SW 1271 (cell line): ENCODE data around the gene BMPR1B.
"Not testable (repeated sequence)": the region's sequence is repeated elsewhere in the genome, so short reads cannot be mapped to it uniquely, and the experiment has no call there.

ENCODE experiments used
- DNase-seq, 2 experiments: peaks; one replicate each; lab custom pipeline; 2025; lab: John Stamatoyannopoulos, UW

Gene BMPR1B

GRCh38 chr4:94833394-94833793 is 75.6 kb downstream of the BMPR1B start:
- DNase-seq, result no peak

- DNase-seq, result no peak
These were observed 76.7 kb downstream of the BMPR1B start for GRCh38 chr4:94834501-94834900.

- DNase-seq, result not testable (repeated sequence)
These were observed 83.6 kb downstream of the BMPR1B start for GRCh38 chr4:94841166-94841863.

- no peak for DNase-seq
These were observed 84.1 kb downstream of the BMPR1B start for GRCh38 chr4:94841864-94842221.

GRCh38 chr4:94843216-94843615 is 85.5 kb downstream of the BMPR1B start:
- no peak for DNase-seq

- DNase-seq, result no peak
These were observed 90.6 kb downstream of the BMPR1B start for GRCh38 chr4:94848326-94848725.

- DNase-seq, result no peak
These were observed 92.1 kb downstream of the BMPR1B start for GRCh38 chr4:94849901-94850300.

- no peak for DNase-seq
These were observed 94.9 kb downstream of the BMPR1B start for GRCh38 chr4:94852616-94853015.

GRCh38 chr4:94856030-94856429 is 98.3 kb downstream of the BMPR1B start:
- DNase-seq, result no peak

GRCh38 chr4:94870146-94870545 is 112.4 kb downstream of the BMPR1B start:
- no peak for DNase-seq

- no peak for DNase-seq
These were observed 114.0 kb downstream of the BMPR1B start for GRCh38 chr4:94871644-94872305.

- no peak for DNase-seq
These were observed 120.2 kb downstream of the BMPR1B start for GRCh38 chr4:94877973-94878372.

- DNase-seq, result no peak
These were observed 123.2 kb downstream of the BMPR1B start for GRCh38 chr4:94880956-94881355.

- no peak for DNase-seq
These were observed 125.0 kb downstream of the BMPR1B start for GRCh38 chr4:94882756-94883155.

GRCh38 chr4:94887027-94887426 is 129.3 kb downstream of the BMPR1B start:
- DNase-seq, result no peak

- no peak for DNase-seq
These were observed 131.8 kb downstream of the BMPR1B start for GRCh38 chr4:94889523-94889922.

GRCh38 chr4:94889946-94890345 is 132.2 kb downstream of the BMPR1B start:
- no peak for DNase-seq

- DNase-seq, result no peak
These were observed 132.8 kb downstream of the BMPR1B start for GRCh38 chr4:94890579-94890978.

GRCh38 chr4:94892051-94892450 is 134.3 kb downstream of the BMPR1B start:
- no peak for DNase-seq

GRCh38 chr4:94895081-94895480 is 137.3 kb downstream of the BMPR1B start:
- no peak for DNase-seq

GRCh38 chr4:94897023-94897422 is 139.3 kb downstream of the BMPR1B start:
- no peak for DNase-seq

GRCh38 chr4:94905511-94905910 is 147.8 kb downstream of the BMPR1B start:
- DNase-seq, result no peak

GRCh38 chr4:94909645-94910044 is 151.9 kb downstream of the BMPR1B start:
- DNase-seq, result no peak

- no peak for DNase-seq
These were observed 153.4 kb downstream of the BMPR1B start for GRCh38 chr4:94911106-94911505.
